NAMALWA (cell line): ENCODE measurements around the gene OOEP.

ENCODE experiments used
- DNase-seq: peaks from one replicate; pipeline ENCODE4 v3.0.0-alpha.2; 2015; ENCODE audit warnings: low spot score

The OOEP gene

DNA sequence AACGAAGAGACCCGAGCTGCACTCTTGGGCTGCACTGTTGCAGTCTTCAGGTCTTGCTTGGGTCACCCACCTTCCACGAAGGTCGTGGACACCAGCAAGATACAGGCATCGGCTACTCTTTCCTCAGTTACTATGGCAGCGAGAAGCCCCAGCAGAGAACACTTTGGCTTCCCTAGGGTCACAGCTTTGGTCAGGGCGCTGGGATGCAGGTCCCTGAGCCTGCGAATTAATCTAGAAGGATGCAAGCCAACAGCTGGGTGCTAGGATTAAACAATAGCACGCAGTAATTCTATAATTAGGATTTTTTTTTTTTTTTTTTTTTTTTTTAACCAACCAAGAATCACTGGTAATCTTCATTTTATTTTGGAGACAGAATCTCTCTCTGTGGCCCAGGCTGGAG lies 5.1 kb downstream of the OOEP start:
- no peak for DNase-seq

DNA sequence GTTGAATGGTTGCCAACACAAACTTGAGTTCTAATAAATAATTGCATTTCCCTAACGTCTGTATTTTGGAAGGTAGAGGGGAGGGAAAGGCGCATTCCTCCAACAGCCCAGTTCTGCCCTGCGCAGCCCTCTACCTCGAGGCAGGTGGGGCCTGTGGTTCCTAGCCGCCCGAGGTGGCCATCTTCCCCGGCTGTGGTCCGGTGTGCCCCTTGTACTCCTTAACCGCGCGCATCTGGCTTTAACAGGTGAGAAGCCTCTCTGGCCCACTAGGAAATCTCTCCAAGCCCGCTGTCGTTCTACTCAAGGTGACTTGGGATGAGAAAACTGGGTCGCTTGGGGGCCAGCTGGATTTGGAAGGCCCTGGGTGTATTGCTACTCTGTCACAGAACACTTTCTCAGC lies 5.6 kb downstream of the OOEP start:
- no peak for DNase-seq

DNA sequence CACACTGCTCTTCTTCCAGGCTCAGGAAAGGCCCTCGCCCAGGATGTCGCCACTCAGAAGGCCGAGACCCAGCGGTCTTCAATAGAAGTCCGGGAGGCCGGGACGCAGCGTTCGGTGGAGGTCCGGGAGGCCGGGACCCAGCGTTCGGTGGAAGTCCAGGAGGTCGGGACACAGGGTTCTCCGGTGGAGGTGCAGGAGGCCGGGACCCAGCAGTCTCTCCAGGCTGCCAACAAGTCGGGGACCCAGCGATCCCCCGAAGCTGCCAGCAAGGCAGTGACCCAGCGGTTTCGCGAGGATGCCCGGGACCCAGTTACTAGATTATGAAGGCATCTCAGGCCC lies 6.2 kb downstream of the OOEP start:
- no peak for DNase-seq

DNA sequence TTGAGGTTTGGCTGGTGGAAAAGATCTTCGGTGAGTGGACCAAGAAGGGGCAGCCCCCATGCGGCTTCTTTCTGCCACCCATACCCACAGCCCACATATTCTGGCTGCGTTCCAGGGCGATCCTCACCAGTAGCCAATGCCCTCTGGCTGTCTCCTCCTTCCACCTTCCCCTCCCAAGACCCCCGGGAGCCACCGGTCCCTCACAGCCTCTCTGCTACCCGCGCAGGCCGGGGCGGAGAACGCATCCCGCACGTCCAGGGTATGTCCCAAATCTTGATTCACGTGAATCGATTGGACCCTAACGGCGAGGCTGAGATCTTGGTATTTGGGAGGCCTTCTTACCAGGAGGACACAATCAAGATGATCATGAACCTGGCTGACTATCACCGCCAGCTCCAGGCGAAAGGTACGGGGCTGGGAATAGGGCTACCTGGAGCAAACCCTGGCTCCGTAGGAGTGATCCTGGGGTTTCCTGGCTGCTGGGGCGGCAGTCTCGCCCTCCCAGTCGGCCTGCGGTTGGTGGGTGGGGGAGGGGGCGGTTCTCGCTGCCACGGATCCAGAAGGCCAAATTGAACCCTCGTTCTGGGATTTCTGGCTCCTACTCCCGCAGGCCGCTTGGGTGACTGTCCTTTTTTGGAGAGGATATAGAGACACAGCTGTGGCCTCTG lies 6.7 kb downstream of the OOEP start:
- DNase-seq = no peak

DNA sequence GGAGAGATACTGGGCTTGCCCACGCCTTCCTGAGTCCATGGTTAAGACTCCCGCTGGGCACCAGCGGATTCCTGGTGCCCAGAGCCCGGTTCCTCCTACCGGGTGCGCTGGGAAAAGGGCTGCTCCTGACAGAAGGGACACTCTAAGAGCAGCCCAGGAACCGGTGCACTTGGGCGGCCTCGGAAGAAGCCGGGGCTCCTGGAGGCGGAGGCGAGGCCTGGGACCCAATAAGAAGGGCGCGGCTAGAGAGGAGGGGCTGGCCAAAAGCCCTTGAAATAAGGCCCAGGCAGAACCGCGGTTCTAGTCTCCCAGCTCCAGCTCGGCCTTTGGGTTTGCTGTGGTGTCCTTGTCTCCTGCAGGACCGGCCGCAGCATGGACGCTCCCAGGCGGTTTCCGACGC lies 7.3 kb downstream of the OOEP start, which contains the start of gene KHDC3L:
Gene KHDC3L (plus strand): TSS at position 301 of the 400 bp plus-strand sequence. CDS start 72 bp downstream, at position 373.
- no peak for DNase-seq

DNA sequence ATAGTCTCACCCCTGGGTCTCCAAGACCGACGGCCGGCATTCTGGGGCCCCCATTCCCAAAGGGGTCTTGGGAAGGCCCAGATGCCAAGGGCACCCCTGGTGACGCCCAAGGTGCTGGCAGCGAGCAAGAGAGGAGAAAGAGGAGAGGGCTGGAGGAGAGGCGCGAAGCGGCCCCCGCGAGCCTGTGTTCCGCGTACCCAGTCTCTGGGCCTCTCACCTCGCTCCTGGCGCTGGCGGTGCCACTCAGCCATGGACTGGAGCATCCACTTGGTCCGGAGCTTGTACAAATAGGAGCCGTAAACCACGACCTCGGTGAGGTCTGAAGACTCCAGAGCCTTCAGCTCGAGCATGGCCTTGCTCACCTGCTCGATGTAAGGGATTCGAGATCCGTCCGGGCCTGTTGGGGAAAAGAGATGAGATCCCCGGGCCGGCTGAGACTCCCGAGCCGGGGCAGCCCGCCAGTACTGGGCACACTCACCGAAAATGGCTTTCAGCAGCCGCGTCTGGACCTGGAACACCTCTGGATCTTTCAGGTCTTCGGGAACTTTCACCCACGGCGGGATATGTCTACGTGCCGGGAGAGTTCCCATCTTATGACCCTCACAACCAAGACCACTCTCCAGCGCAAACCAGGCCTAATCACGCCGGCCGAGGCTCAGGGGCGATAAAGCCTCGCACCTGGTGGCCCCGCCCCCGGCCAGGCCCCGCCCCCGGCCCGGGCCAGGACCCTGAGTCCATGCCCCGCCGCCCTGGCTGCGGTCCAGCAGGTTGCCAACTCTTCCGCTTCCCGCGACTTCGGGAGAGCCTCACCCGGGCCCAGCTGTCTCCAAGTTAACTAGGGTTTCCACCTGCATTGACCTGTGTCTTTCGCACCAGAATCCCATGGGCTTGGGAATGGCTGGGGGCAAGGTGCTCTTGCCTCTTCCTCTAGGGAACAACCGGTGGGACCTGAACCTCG lies 15.8 kb downstream of the OOEP start, which contains the start of gene DPPA5:
Gene DPPA5 (minus strand): TSS at position 641 of the 958 bp plus-strand sequence. CDS start 51 bp downstream, at position 590.
- DNase-seq = no peak

DNA sequence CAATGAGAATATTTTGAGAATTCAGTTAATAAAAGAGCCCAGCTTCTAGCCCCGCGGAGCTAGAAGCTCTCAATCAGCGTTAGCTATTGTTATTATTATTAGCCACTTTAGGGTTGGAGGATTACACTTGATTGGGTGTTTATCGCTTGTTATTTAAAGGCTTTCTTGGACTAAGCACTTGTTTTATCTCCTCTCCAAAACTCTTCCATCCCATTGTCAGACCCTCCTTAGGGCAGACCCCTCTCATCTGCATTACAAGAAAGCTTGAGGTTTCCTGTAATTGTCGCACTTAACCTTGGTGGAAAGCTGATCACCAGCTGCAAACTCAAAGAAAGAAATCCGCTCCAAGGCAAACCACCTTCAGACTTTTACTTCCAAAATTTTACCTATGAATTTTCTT lies 20.4 kb downstream of the OOEP start:
- no peak for DNase-seq

DNA sequence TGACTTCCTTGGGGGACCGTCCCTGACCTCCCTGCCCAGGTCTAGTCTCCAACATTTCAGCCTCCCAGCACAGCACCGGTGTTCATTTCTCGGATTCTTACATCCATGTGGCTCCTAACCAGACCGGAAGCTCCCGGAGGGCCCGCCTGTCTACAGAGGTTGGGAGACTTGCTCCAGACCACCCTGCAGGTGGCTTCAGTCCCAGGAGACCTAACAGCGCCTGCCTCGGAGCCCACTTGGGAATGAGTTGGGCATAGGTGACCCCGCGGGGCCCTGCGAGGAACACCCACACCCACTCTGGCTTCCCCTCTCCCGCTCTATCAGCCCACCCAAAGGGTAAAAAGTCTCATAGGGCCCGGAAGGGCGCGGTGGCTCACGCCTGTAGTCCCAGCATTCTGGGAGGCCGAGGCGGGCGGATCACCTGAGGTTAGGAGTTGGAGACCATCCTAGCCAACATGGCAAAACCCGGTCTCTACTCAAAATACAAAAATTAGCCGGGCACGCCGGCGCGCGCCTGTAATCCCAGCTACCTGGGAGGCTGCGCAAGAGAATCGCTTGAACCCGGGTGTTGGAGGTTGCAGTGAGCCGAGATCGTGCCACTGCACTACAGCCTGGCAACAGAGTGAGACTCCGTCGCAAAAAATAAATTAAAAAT lies 21.0 kb downstream of the OOEP start:
- no peak for DNase-seq

DNA sequence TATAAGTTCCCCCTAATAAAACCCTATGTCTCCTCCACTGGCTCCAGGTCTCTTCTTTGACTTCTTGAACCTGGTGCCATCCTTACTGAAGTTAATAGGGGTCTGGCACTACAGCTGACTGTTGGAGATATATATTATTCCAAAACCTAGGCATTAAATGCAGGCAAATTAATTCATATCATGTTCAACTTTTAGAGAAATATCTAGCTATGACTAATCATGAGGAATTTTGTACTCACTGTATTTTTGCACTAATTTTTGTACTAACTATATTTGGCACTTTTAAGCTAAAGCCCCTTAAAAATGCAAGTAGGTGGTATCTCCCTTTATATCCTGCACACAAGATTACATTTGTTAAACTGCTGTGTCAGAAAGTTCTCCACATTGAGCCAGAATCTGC lies 26.5 kb downstream of the OOEP start:
- no peak for DNase-seq

DNA sequence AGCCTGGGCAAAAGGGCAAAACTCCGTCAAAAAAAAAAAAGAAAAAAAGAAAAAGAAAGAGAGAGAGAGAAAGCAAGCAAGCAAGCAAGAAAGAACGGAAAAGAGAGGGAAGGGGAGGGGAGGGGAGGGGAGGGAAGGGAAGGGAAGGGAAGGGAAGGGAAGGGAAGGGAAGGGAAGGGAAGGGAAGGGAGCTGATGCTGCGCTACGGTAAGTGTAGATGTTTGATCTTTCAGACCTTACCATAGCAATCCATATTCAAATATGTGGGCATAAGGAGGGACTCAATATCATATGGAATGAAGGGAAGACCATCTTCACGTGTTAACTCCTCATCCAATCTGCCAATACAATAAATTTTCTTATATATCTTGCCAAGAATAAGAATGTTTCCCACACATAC lies 27.5 kb downstream of the OOEP start:
- DNase-seq = no peak

DNA sequence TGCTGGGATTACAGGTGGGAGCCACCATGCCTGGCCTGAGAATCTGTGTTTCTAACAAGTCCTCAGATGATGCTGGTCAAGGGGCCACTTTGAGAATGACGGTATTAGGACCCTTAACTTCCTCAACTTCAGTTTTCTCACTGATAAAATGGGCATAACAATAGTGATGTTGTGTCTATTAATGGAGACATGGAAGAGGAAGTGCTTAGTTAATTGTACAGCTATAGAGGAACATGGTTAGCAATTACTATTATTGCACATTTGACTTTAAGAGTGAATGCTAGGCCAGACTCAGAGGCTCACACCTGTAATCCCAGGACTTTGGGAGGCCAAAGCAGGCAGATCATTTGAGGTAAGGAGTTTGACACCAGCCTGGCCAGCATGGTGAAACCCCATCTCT lies 28.4 kb downstream of the OOEP start:
- DNase-seq = no peak

DNA sequence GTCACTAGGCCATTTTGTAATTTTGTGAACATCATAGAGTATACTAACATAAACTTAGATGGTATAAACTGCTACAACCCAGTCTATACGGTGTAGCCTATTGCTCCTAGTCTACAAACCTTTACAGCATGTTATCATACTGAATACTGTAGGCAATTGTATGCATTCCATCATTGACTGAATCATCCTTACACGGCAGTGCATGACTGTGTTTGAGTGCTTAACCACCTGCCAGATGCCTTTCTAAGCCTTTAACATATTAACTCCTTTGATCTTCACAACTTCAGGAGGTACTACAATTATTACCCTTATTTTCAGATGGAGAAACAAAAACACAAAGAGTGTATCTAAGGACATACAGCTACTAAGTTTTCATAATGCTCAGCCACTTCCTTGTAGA lies 29.6 kb downstream of the OOEP start:
- no peak for DNase-seq

DNA sequence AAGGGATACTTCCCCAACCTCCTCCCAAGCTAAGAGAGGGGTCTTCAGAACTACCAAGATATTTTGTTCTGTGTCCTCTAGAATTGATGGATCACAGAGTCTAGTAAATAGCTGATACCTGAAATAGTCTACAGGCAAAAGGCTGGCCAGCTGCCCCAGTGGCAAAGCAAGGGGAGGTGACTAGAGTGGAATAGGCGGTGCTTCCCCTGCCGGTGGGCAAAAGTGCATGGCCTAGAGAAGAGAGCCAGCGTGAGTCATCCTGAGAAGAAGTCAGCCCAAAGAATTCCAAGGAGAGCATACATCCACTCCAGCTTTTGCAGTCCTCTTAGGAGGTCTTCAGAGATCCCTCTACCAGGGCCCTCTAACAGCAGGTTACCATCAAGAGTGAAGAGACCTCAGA lies 30.4 kb downstream of the OOEP start:
- no peak for DNase-seq

DNA sequence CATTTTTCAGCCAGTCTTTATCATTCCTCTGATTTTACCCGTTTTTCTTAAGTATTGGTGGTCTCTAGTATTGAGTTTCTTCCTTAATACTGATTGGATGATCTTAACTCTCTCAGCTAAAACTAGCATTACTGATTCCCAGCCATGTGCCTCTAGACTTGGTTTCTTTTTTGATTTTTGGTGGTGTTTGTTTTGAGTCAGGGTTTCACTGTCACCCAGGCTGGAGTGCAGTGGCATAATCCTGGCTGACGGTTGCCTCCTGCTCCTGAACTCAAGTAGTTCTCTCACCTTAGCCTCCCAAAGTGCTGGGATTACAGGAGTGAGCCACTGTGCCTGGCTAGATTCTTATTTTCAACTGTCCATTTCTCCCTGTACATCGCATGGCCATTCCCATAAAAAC lies 40.5 kb downstream of the OOEP start:
- DNase-seq = no peak

DNA sequence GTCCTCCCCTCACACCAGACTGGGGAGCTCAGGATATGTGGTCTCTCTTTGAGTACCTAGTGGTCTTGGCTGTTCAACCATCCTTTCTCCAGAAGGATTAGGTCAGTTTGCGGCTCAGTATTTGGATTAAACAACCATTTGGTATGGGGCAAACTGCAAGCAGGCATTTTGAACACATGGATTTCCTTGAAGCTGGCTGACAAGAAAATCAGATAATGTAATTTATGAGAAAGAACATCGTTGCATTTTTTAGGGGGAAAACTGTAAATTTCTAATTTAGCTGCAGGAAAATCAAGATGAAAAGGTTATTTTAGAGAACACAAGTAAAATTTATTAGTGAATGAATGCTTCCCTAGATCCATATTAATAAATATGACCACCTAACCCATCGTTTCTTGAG lies 40.9 kb downstream of the OOEP start:
- DNase-seq = no peak

DNA sequence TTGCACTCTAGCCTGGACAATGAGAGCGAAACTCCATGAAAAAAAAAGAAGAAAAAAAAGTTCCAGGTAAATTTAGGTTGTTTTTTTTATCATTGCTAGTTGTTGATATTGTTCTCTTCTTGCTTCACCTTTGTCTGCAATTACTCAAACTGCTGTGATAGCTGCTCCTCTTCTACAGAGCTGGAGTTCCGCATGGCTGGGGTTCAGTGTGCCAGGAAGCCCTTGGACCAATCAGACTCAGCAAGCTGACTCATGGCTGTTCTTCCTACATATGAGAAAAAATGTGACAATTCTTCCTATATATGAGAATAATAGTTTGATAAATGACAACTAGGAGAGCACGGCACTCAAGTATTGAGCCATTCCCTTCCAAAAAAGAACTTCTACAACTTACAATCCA lies 44.0 kb downstream of the OOEP start:
- DNase-seq = no peak

DNA sequence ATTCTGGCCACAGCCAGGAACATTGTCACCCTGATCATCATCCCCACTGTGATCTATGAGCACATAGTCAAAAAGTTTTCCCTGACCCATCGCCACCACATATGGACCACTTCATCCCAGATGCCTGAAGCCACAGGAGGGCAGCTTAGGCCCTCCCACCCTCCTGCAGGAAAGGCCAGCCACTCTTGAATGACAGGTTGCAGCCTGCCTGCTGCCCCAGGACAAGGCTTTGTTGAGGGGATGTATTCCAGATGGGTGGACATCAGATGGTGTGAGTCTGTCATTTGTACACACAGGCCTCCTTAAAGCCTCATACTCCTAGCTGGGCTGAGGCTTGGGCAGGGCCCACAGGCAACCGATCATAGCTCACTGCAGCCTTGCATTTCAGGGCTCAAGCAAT lies 46.4 kb downstream of the OOEP start:
- DNase-seq = no peak
